Pancreas (tissue), 10 donors: ENCODE results near the gene TP63. TPM values are rescaled to one million over a fixed set of nuclear protein-coding genes. Genes with fewer than 3 reads are reported as not detected.

Experiments
- ATAC-seq, 4 donors: fragments of 200-7000 bp; cut with Tn5 transposase; one replicate each; pipeline versions ENCODE4 v1.8.0 to v1.9.1; 2020; ENCODE audit warnings: mild to moderate bottlenecking in 4 of 4, moderate library complexity in 4 of 4
- DNase-seq, 6 donors: peaks; one replicate each; pipeline ENCODE4 v3.0.0-alpha.2; 2020
- FAIRE-seq: peaks from 2 replicates; lab custom pipeline; 2012; peaks lifted over from hg19 to GRCh38; lab: Jason Lieb, UNC
- H3K27ac ChIP-seq, 4 donors: fragments of 200-600 bp; sonication (generic); 1 replicate in 3 of 4; 2 replicates in 1 of 4; pipeline versions ENCODE4 v1.5.0 to v1.8.0; 2020
- H3K27me3 ChIP-seq, 4 donors: fragments of 200-600 bp; one replicate each; pipeline ENCODE4 v1.8.0; 2021
- H3K36me3 ChIP-seq, 3 donors: fragments of 200-600 bp; sonication (generic) in 1 of 3; one replicate each; pipeline versions ENCODE4 v1.5.0 to v1.8.0; 2020 to 2021
- H3K4me1 ChIP-seq, 3 donors: fragments of 200-600 bp; one replicate each; pipeline ENCODE4 v1.8.0; 2021
- H3K4me3 ChIP-seq, 4 donors: fragments of 200-600 bp; sonication (generic) in 2 of 4; one replicate each; pipeline versions ENCODE4 v1.5.0 to v1.8.0; 2020 to 2021
- H3K9me3 ChIP-seq, 4 donors: fragments of 200-600 bp; one replicate each; pipeline ENCODE4 v1.8.0; 2021
- WGBS, 2 donors: extraction: QIAGEN DNeasy Blood & Tissue Kit; methylation state at CpG; one replicate each; pipeline ENCODE4 v1.1.7; 2013; 5-methylcytosine and 5-hydroxymethylcytosine counted together
- intact Hi-C, 3 donors: fragments of 100-400 bp; cut with DNase I; formaldehyde crosslinking; loops; one replicate each; pipeline versions ENCODE4 v1.11.1 to v1.14.2; 2022
- polyA plus RNA-seq, 2 donors: library from polyadenylated mRNA; stranded (reverse); fragments of 200-250 nt; gene quantifications; one replicate each; pipeline ENCODE4 v1.2.3, GENCODE V29; 2013
- total RNA-seq, 6 donors: library from RNA; stranded (reverse); fragmentation: NEBNext Ultra II Directional in 4 of 6; extraction: Animal tissue kit (Norgen Biotek cat#: 25700) in 4 of 6; gene quantifications; one replicate each; pipeline versions ENCODE4 v1.2.1 to v1.2.4, GENCODE V29; 2021 to 2023
- TF ChIP-seq, protein P1 (sequence below), 4 donors: fragments of 200-600 bp; sonication (generic) in 3 of 4; IDR thresholded peaks; one replicate each; pipeline versions ENCODE4 v1.5.0 to v1.8.0; 2021; ENCODE audit warnings: antibody characterized with exemption in 4 of 4
- donor health status: healthy with polysubstance abuse.
- donor health status: DM: no; HTN: no; CAD: no; lungs with moderate emphysema.
- donor health status: DM: no; HTN: no; CAD: no.
- donor health status: control.
- donor health status: control.
- donor health status: Bipolar disorder and iron deficiency.
- donor health status: DM: yes; HTN: yes; CAD: no.
- donor health status: DM: no; HTN: no; CAD: no.
- donor health status: DM: no; HTN: no; CAD: no.
- donor health status: DM: yes; HTN: yes; CAD: no.

Gene TP63
- total and polyA plus RNA-seq, 8 donors: 0.02 to 0.47 (median 0.06) TPM; not detected in 3

DNA sequence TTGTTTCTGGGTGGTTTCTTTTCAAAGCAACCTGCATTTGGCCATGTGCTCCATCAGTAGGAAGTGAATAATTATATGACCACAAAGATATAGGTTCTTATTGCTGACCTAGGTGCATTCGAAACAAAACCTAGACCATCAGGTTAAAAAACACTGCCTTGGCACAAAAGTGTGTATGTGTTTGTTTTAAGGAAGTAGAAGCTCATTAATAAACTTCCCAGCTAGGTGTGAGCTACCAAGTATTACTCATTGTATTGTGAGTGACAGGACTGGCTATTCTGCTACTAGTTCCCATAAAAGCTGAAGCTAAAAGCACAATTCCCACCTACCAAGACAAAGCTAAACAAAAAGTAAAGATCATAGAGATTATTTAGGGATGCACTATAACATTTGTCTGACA lies 168.2 kb downstream of the TP63 start:
- no peak for FAIRE-seq
- 36 to 46% methylated on average over 1 of the region's 1 CpG for WGBS, 2 donors

DNA sequence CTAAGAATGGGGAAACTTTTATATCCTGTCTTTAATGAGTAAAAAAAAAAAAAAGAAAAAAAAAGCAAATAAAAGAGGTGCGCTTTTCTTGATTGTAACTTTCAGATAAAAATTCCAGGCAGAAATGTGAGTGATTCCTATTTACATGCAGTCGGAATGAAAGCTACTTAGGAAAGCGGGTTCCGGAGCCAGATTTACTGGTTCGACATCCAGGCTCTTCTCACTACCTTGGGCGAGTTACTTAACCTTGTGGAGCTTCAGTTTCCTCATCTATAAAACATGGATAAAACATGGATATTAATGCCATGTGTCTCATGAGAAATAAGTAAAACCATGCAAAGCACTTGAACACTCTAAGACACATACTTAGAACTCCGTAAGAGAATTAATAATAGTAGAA lies 169.2 kb downstream of the TP63 start:
- DNase-seq (no peak), ATAC-seq (no peak), FAIRE-seq (no peak)
- no peak overlapping the region for H3K27ac ChIP-seq
- H3K4me3 ChIP-seq: no peak overlapping the region
- intact Hi-C loops: no loop called here
- H3K9me3 ChIP-seq: no peaks in the 10 kb centered on the region
- H3K4me1 ChIP-seq: no peaks in the 10 kb centered on the region
- no peaks in the 10 kb centered on the region for H3K27me3 ChIP-seq
- H3K36me3 ChIP-seq: no peaks in the 10 kb centered on the region
- TF ChIP-seq, protein P1, sequence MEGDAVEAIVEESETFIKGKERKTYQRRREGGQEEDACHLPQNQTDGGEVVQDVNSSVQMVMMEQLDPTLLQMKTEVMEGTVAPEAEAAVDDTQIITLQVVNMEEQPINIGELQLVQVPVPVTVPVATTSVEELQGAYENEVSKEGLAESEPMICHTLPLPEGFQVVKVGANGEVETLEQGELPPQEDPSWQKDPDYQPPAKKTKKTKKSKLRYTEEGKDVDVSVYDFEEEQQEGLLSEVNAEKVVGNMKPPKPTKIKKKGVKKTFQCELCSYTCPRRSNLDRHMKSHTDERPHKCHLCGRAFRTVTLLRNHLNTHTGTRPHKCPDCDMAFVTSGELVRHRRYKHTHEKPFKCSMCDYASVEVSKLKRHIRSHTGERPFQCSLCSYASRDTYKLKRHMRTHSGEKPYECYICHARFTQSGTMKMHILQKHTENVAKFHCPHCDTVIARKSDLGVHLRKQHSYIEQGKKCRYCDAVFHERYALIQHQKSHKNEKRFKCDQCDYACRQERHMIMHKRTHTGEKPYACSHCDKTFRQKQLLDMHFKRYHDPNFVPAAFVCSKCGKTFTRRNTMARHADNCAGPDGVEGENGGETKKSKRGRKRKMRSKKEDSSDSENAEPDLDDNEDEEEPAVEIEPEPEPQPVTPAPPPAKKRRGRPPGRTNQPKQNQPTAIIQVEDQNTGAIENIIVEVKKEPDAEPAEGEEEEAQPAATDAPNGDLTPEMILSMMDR (IDR thresholded peaks at IDR 0.05): no peak
- WGBS, 2 donors: 87 to 95% methylated on average over 7 of the region's 7 CpGs

More for the DNA sequence above, 168.2 kb downstream of the TP63 start:
- intact Hi-C loops: no loop called here
- H3K27ac ChIP-seq: no peak overlapping the region
- peak in 2 of 4 donors; percentile 48 to 74 for ATAC-seq
- H3K9me3 ChIP-seq: no peaks in the 10 kb centered on the region
- H3K4me3 ChIP-seq: no peak overlapping the region
- no peaks in the 10 kb centered on the region for H3K4me1 ChIP-seq
- no peaks in the 10 kb centered on the region for H3K27me3 ChIP-seq
- TF ChIP-seq, protein P1 (IDR thresholded peaks at IDR 0.05): no peak
- no peaks in the 10 kb centered on the region for H3K36me3 ChIP-seq
- no peak for DNase-seq

DNA sequence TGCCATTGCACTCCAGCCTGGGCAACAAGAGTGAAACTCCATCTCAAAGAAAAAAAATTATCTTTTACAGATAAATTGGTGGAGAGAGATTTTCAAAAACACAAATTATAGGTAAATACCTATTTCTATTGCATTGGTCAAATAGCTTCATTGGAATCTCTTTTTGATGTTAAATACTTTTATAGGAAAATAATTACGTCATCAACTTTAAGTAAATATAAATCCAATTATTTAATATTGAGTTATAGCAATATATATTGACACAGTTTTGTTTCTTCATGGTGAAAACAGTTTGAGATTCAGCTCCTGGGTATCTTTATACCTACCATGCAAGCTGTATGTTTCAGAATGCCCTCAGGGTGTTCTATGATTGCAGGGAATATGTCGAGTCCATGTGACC lies 172.1 kb downstream of the TP63 start:
- ATAC-seq: no peak
- TF ChIP-seq, protein P1 (IDR thresholded peaks at IDR 0.05): no peak

DNA sequence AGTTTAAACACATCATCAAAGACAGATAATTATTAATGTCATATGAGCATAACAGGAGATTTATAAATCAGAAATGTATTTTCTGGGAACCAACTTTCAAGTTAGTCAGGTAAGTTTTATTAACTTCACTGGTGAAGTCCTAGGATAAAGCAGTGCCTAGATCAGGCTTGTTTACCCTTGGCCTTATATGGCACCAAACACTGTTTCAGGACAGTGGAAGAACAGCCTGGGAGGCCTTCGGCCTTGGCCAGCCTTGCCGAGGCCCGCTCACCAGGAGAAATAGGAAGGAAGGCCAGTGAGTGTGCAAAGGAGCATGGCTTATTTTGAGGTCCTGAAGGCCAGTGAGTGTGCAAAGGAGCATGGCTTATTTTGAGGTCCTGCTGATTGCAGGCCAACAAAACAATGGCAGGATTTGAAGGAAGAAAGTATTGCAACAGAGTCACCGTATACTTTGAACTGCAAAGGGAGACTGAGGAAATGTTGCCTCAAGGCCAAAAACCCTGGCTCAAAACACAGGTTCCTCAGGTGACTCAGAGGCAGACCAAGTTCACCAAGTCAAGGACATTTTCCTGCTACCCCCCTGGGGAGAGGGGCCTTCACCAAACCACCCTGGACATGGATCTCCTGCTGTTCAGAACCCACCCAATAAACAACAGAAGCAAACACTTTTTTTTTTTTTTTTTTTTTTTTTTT lies 174.3 kb downstream of the TP63 start:
- WGBS, 2 donors: 70 to 76% methylated on average over 4 of the region's 4 CpGs
- TF ChIP-seq, protein P1 (IDR thresholded peaks at IDR 0.05): no peak
- H3K4me3 ChIP-seq: no peak overlapping the region
- H3K36me3 ChIP-seq: no peaks in the 10 kb centered on the region
- no peaks in the 10 kb centered on the region for H3K4me1 ChIP-seq
- no peak for DNase-seq
- intact Hi-C loops: no loop called here
- no peak overlapping the region for H3K27ac ChIP-seq
- H3K27me3 ChIP-seq: no peaks in the 10 kb centered on the region
- no peak for FAIRE-seq
- no peaks in the 10 kb centered on the region for H3K9me3 ChIP-seq
- no peak for ATAC-seq

More for the DNA sequence above, 172.1 kb downstream of the TP63 start:
- 89 to 91% methylated on average over 2 of the region's 2 CpGs for WGBS, 2 donors
- no peaks in the 10 kb centered on the region for H3K36me3 ChIP-seq
- no peak overlapping the region for H3K4me3 ChIP-seq
- FAIRE-seq (no peak), DNase-seq (no peak)
- intact Hi-C loops: no loop called here
- no peaks in the 10 kb centered on the region for H3K9me3 ChIP-seq
- no peak overlapping the region for H3K27ac ChIP-seq
- no peaks in the 10 kb centered on the region for H3K27me3 ChIP-seq
- no peaks in the 10 kb centered on the region for H3K4me1 ChIP-seq
